Measurements from ENCODE around the gene NRXN3.
"Not testable (repeated sequence)": the region's sequence is repeated elsewhere in the genome, so short reads cannot be mapped to it uniquely, and the experiment has no call there.

NRXN3 gene

GRCh38 chr14:79100578-79100977 lies 930.4 kb downstream of the NRXN3 start:
- DNase-seq, result no peak

GRCh38 chr14:79101388-79101787 lies 931.2 kb downstream of the NRXN3 start:
- no peak for DNase-seq

DNA sequence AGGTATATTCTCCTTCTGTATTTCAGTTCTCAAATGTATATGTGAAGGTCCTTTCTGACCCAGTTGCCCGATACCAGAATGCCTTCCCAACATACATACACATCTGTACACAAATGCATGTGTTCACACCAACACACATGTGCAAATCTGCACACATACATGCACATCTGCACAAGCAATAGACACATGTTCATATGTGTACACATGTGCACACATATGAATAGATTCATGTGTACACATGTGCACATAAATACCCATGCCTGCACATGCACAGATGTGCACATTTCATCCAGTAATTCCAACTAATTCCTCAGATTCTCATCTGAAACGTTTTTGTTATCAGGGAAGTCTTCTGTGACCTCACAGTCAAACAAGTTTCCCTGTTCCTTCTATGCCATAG lies 933.6 kb downstream of the NRXN3 start:
- DNase-seq, result no peak

DNA sequence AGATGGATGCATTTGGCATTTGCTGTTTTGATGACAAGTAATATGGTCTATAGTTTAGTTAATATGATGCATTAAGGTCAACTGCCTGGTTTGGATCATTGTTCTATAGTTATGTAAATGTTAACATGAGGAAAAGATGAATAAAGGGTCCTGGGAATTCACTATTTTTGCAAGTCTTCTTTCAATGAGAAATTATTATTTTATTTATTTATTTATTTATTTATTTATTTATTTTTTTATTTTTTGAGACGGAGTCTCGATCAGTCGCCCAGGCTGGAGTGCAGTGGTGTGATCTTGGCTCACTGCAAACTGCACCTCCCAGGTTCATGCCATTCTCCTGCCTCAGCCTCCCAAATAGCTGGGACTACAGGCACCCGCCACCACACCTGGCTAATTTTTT lies 940.4 kb downstream of the NRXN3 start:
- not testable (repeated sequence) for DNase-seq

DNA sequence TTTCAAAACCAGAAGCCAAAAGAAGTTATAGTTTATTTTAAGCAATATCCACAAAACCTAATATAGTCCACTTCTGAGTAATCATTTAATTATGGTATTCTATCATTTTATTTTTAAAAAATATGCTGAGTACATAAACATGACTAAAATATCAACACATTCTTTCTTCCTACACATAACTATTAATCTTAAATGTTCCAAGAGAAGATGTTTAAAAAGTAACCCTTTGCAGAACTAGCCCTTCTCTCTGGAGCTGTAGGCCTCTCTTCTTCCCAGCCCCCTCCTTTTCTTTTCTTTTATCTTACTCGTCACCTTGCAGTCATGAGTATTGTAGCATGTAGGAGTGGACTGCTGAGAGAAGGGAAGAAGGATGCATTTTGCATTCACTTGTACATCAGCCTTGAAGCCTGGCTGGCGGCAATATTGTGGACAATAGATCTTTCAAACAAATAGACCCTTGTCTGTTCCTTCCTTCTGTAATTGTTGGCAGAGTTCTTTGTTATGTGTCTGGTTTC lies 941.9 kb downstream of the NRXN3 start:
- DNase-seq, result no peak

GRCh38 chr14:79117561-79117960 lies 947.4 kb downstream of the NRXN3 start:
- no peak for DNase-seq

DNA sequence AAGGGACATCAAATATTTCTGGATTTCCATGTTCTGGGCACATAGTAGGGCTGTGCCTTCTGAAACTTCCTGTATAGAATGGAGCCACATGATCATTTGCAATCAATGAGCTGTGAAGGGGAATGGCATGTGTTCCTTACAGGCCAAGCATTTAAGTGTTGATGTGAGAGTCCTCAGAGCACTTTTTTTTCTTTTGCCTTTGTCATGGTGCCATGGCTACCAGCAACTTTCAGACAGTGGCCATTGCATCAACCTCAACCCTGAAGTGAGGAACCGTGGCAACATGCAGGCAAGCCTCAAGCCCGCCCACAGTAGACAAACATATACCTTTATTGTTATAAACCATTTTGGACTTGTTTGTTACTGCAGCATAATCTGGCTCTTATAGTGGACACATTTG lies 948.1 kb downstream of the NRXN3 start:
- no peak for DNase-seq

GRCh38 chr14:79134361-79134760 lies 964.2 kb downstream of the NRXN3 start:
- DNase-seq, result no peak

DNA sequence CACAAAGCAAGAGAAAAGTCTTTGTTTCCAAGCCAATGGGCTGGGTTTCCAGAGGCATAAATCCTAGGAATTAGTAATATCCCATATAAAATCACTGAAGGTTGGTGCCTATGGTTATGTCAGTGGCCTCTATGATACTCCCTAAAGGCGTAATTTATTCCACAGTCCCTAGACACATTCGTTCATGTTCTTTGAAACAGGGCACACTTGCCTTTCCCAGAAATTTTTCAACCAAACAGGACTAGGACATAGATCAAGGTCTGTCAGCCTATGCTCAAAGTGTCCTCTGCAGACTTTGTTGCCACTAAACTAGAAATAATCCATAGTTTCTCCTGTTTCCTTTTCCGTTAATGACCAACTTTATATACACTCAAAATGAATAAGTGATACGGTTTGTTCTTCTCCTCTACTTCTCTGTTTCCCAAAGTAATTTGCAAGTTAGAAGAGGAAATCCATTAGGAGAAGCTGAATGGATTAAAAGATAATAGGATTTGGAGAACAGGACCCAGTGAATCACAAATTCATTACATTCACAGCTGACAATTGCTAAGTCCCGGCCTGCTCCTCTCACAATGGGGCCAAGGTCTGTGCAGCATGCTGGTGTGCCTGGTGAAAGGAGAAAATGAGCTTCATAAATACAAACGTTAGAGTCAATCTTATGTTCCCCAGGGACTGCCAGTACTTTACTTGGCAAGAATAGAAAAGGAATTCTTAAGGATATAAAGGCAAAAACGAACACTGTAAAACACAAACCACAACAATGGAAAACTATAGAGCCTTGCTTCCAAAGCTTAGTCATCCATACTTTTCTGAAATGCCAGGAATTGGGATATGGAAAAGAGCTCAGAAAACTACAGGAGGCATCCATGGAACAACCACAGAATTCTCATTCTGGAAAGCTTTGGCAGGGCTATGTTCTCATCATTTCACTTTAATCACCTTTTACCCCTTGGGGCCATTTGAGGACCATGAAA lies 966.2 kb downstream of the NRXN3 start:
- DNase-seq, result no peak

DNA sequence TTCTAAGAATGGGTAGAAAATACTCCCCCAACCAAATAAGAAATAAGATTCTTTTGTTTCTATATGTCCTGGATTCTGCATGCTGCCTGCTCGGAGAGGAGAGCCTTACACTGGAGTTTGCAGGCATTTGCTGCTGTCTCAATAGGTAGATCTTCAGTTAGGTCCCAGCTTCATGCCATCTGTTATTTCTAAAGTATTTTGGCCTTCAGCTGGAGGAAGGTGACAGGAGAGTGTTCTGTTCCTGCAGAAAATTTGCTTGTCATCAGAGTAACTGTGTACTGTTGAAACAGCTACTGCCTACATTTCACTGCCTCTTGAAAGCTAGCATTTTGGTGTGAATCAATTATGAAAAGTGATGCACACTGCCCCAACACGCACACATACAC lies 966.9 kb downstream of the NRXN3 start:
- DNase-seq, result no peak

- DNase-seq, result no peak
Measured at GRCh38 chr14:79137836-79138235, 967.7 kb downstream of the NRXN3 start.

- DNase-seq, result no peak
Measured at GRCh38 chr14:79144896-79145295, 974.7 kb downstream of the NRXN3 start.

GRCh38 chr14:79150226-79150625 lies 980.1 kb downstream of the NRXN3 start:
- no peak for DNase-seq

DNA sequence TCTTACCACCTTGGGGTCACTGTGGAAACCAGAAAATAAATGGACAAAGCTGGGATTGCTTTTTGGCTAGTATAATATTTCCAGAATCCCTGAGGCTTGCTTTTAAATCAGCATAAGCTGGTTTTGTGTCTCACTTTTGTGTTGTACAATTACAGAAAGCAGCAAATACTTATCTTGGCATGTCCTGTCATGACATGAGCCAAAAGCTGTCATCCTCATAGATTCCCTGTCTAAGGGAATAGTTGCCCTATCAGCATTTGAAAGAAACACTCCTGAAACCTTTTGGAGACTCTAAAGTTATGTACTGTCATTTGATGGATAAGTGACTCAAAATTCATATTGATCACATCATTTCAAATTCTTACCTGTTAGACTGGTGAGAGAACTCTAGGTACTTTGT lies 987.2 kb downstream of the NRXN3 start:
- DNase-seq, result no peak

DNA sequence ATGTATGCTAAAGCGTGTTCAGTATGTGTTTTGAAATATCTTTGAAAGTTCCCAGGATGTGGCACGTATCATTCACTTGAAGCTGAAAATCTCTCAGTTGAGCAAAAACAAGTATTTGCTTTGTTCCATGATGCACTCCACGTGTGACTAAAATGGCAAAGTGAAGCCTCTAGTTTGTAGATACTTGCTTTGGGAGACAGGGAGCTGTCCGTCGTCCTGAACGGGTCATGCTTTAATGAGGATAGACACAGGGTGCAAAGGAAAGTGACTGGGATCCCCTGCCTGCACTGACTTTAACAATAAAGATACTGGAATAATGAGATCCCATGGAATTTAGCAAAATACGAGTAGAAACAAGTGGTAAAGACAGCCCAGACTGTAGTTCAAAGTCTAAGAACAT lies 991.4 kb downstream of the NRXN3 start:
- DNase-seq, result no peak

DNA sequence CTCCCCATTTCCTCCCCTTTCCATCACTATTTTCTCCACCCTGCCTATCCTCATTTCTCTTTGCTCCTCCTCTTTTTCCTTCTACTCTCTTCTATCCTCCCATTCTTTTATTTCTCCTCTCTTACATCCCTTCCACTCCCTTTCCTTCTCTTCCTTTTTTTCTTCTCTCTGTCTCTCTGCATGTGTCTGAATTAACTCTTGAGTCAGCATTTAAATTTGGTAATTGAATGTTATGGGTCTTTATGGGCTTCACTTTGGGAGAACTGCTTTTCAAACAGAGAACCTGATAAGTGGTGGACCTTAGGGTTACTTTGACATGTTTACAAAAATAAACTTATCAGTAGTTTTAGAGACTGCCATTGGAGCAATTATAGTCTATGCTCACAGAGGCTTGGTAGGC lies 992.7 kb downstream of the NRXN3 start:
- no peak for DNase-seq

DNA sequence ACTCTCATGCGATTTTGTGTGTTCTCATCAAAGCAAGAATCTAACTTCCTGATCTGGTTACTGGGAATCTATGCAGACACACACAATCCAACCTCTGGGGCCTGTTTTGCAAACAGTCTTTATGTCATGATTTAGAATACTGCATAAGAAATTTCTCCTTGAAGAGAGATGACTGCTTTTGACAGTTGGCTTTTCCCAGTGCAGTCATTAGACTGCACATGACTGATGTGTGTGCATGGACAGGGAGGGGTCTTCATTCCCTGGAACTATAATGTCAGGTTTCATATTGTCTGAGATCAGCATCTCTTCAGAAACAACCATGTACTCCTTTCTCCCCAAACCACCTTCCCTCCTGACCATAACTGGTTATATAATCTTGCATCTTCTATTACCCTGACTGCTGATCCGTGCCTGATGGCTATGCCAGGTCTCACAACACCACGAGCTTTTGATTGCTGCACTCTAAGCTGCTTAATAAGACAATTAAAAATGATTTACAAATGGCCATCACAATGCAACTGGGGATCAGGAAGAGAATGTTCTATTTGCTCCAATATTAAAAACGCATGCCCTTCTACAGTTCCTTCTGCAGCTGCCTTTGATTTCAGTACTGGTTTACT lies 995.4 kb downstream of the NRXN3 start:
- no peak for DNase-seq

- no peak for DNase-seq
Measured at GRCh38 chr14:79166171-79166570, 996.0 kb downstream of the NRXN3 start.

GRCh38 chr14:79167957-79168356 lies 997.8 kb downstream of the NRXN3 start:
- DNase-seq, result no peak

DNA sequence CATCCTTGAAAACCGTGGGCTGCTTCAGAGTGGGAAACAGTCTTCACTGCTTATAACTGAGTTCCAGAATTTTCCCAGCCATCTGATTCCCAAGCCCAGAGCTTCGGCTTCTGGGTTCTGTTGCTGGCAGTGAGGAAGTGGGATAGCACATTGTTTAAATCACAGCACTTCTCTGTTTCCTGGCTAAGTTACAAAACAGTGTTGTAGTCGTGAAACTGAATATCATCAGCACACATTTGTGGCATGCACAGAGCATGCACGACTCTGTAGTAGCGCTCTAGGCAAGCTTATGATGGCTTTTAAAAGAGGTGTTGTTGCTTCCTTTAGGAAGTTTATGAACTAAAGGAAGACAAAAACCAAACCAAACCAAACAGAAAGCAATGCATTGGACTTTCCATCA lies 1005.5 kb downstream of the NRXN3 start:
- no peak for DNase-seq

DNA sequence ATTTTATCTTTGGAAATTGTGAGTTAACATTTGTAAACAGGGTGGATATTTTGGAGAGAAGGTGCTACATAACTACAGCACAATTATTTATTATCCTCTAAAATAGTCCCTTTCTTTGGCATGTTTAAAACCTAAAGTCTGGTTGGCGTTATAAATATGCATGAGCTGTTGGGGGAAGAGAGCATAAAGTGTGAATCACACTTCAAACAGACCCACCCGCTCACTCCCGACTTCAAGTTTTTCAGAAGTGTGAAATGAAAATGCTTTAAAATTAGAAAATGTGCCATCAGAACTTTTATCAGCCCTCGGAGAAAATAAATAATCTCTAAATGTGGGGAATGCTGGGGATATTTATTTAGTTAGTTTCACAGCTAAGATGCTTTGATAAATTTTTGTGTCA lies 1006.9 kb downstream of the NRXN3 start:
- DNase-seq, result no peak

DNA sequence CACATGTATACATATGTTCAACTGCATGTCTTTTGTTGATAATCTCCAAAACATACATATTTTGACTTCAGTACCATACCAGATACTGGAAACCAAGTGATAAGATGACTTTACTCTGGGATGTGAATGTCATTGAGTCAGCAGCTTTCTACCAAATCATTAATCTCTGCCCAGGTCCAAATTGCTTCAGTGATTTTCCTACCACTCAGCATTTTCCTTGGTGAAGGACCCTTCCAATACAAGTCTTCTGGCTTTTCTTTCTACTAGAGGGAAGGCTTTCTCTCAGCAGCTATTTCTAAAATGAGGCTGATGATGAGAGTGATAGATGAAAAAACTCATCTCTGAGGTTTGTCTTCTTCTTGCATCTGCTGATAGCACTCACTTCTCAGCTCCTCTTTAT lies 1008.5 kb downstream of the NRXN3 start:
- DNase-seq, result no peak

DNA sequence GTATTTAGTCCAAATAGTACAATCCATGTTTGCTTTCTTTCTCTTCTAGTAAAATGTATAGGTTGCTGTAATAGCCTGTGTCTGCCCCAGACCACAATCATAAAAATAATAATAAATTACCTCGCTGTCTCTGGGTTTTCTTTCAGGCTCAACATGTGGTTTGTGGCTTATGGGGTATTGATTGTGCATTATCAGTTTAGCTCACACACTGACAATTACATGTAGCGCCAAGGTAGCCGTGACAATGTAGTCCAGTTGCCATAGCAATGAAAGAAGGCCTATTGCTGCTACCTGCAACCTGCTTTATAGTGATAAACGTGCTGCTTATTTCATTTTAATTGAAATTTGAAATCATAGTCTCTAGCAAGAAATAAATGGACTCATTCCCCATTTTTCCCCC lies 1009.8 kb downstream of the NRXN3 start:
- DNase-seq, result no peak

GRCh38 chr14:79180656-79181055 lies 1010.5 kb downstream of the NRXN3 start:
- no peak for DNase-seq
